HepG2 (cell line): ENCODE results near the gene PROCR. TPM values are rescaled to one million over a fixed set of nuclear protein-coding genes. Genes with fewer than 3 reads are reported as not detected.
A peak's percentile ranks its signal among the peaks of the same experiment; 100 is the strongest.
"Not testable (repeated sequence)": the region's sequence is repeated elsewhere in the genome, so short reads cannot be mapped to it uniquely, and the experiment has no call there.

ENCODE experiments used
- ATAC-seq: fragments of 200-7000 bp; cut with Tn5 transposase; 3 replicates; pipeline ENCODE4 v1.9.1; 2020; ENCODE audit warnings: mild to moderate bottlenecking, moderate library complexity
- BruUV-seq: library from RNA; stranded (reverse); fragments of 400-500 nt; replicated peaks from 2 replicates; lab custom pipeline; 2021; lab: Mats Ljungman, UMichigan
- CTCF ChIA-PET: fragments of 300-600 bp; formaldehyde crosslinking; extraction: SDS; loops from one replicate; lab custom pipeline; 2021; ENCODE audit warnings: low total read pairs, inconsistent platforms, low intra/inter-chr PET ratio; lab: Yijun Ruan, JAX
- POLR2A ChIA-PET: fragments of 350-600 bp; sonication (Branson Sonifier 250); formaldehyde crosslinking; loops from one replicate; lab custom pipeline; 2020; ENCODE audit warnings: antibody characterized with exemption, inconsistent platforms; lab: Yijun Ruan, JAX
- DNase-seq: peaks from one replicate; pipeline ENCODE4 v3.0.0-alpha.2; 2015; ENCODE audit warnings: low spot score
- FAIRE-seq: peaks from 3 replicates; lab custom pipeline; 2011; peaks lifted over from hg19 to GRCh38; lab: Jason Lieb, UNC
- H2AFZ ChIP-seq: one replicate; pipeline ENCODE4 v1.6.1; 2011; ENCODE audit warnings: low read length, inconsistent platforms
- H3K27ac ChIP-seq: fragments of 300-600 bp; 3 replicates; pipeline ENCODE4 v1.8.0; 2011; ENCODE audit warnings: mixed run types, mild to moderate bottlenecking, mixed read lengths, low read length, inconsistent platforms; ENCODE audit not compliant: insufficient read depth; ENCODE audit errors: extremely low read length
- H3K27me3 ChIP-seq, 2 experiments: fragments of 200-600 bp in 1 of 2; 2 replicates in 1 of 2; 3 replicates in 1 of 2; pipeline versions ENCODE4 v1.6.0 to v1.8.0; 2011; ENCODE audit warnings: low read length in 2 of 2, mild to moderate bottlenecking in 2 of 2, moderate library complexity in 2 of 2, inconsistent platforms in 1 of 2; ENCODE audit not compliant: insufficient read depth in 2 of 2, control insufficient read depth in 1 of 2
- H3K36me3 ChIP-seq, 2 experiments: fragments of 200-600 bp in 1 of 2; replicated peaks in 1 of 2; 2 replicates in 1 of 2; 3 replicates in 1 of 2; pipeline versions ENCODE4 v1.5.1 to v1.8.0; 2011; ENCODE audit warnings: low read length in 2 of 2, inconsistent platforms in 1 of 2; ENCODE audit not compliant: insufficient read depth in 2 of 2, control insufficient read depth in 1 of 2
- H3K4me1 ChIP-seq: 2 replicates; pipeline ENCODE4 v1.5.1; 2012; ENCODE audit warnings: low read length, inconsistent platforms; ENCODE audit not compliant: insufficient read depth
- H3K4me2 ChIP-seq: 2 replicates; pipeline ENCODE4 v1.6.0; 2011; ENCODE audit warnings: low read depth, low read length, inconsistent platforms
- H3K4me3 ChIP-seq, 3 experiments: fragments of 200-600 bp in 1 of 3; sonication (generic), shearing (Covaris generic) in 1 of 3; replicated peaks in 1 of 3; 2 replicates each; pipeline ENCODE4 v1.5.1; 2011 to 2016; ENCODE audit warnings: low read length in 3 of 3, inconsistent platforms in 2 of 3, low read depth in 2 of 3, mild to moderate bottlenecking in 2 of 3, control low read depth in 1 of 3, mixed read lengths in 1 of 3; ENCODE audit not compliant: insufficient read depth in 1 of 3
- H3K79me2 ChIP-seq: one replicate; pipeline ENCODE4 v1.6.1; 2011; ENCODE audit warnings: low read length, inconsistent platforms; ENCODE audit not compliant: insufficient read depth
- H3K9ac ChIP-seq: 2 replicates; pipeline ENCODE4 v1.6.0; 2011; ENCODE audit warnings: mild to moderate bottlenecking, low read depth, low read length, inconsistent platforms; ENCODE audit not compliant: insufficient read depth
- H3K9me3 ChIP-seq: 2 replicates; pipeline ENCODE4 v1.5.1; 2012; ENCODE audit warnings: mild to moderate bottlenecking, low read length
- H4K20me1 ChIP-seq: 2 replicates; pipeline ENCODE4 v1.6.0; 2011; ENCODE audit warnings: inconsistent platforms, mild to moderate bottlenecking, low read length, moderate library complexity; ENCODE audit not compliant: insufficient read depth
- CBX1 ChIP-seq: IDR thresholded peaks from one replicate; pipeline ENCODE4 v1.6.1; 2016; ENCODE audit warnings: antibody characterized with exemption, low read depth
- CHD4 ChIP-seq: fragments of 200-600 bp; sonication (generic); IDR thresholded peaks from 2 replicates; pipeline ENCODE4 v1.7.0; 2017; ENCODE audit warnings: mild to moderate bottlenecking, low read length, borderline replicate concordance
- ZBTB20 ChIP-seq: sonication (generic); formaldehyde crosslinking; IDR thresholded peaks from 2 replicates; pipeline ENCODE4 v1.8.1; 2023; ENCODE audit warnings: missing genetic modification reagents, low read depth, mild to moderate bottlenecking, borderline replicate concordance
- ZNF121 ChIP-seq: sonication (generic); formaldehyde crosslinking; IDR thresholded peaks from 2 replicates; pipeline ENCODE4 v1.5.0; 2020; ENCODE audit warnings: mild to moderate bottlenecking, missing genetic modification reagents
- ZNF260 ChIP-seq: sonication (generic); formaldehyde crosslinking; IDR thresholded peaks from 2 replicates; pipeline ENCODE4 v1.4.0; 2020; ENCODE audit warnings: missing genetic modification reagents, low read depth, mild to moderate bottlenecking, borderline replicate concordance
- ZNF629 ChIP-seq: sonication (generic); formaldehyde crosslinking; conservative IDR thresholded peaks from 2 replicates; pipeline ENCODE4 v1.5.0; 2020; ENCODE audit warnings: missing genetic modification reagents
- WGBS: methylation state at CpG from one replicate; pipeline ENCODE4 v1.1.6; 2017; ENCODE audit warnings: low lambda C conversion rate; 5-methylcytosine and 5-hydroxymethylcytosine counted together
- in situ Hi-C: cut with HindIII; loops from 2 replicates; pipeline ENCODE4 v1.10.0; 2017; ENCODE audit warnings: low pct_unique_long_range_greater_than_20kb; ENCODE audit not compliant: extremely low pct_ligation_motif_present
- intact Hi-C: fragments of 100-400 bp; cut with micrococcal nuclease; formaldehyde crosslinking; loops from one replicate; pipeline ENCODE4 v1.10.0; 2022; ENCODE audit not compliant: unreplicated experiment
- polyA plus RNA-seq, 8 experiments: library from polyadenylated mRNA; depleted of rRNA in 3 of 8; stranded (reverse) in 7 of 8; unstranded in 1 of 8; fragments of >200 nt; fragmentation: Illumina TruSeq in 4 of 8; extraction: Trizol in 4 of 8; gene quantifications; 2 replicates each; pipeline versions ENCODE4 v1.2.1 to v1.2.3, GENCODE V29; 2011 to 2016; ENCODE audit warnings: low read depth in 4 of 8, missing spikeins in 1 of 8, mixed read lengths in 1 of 8; ENCODE audit not compliant: insufficient read depth in 1 of 8
- total RNA-seq, 5 experiments: library from RNA; depleted of rRNA; stranded (reverse); fragments of >200 nt; fragmentation: Illumina TruSeq; extraction: Trizol; gene quantifications; 2 replicates each; pipeline ENCODE4 v1.2.3, GENCODE V29; 2016; ENCODE audit warnings: low read depth in 1 of 5

PROCR gene
- total and polyA plus RNA-seq, 2 of the 13 experiments (the other 11 are each of a cell fraction or from before 2014, with no cell fraction given) = 1.4 to 1.7 TPM

DNA sequence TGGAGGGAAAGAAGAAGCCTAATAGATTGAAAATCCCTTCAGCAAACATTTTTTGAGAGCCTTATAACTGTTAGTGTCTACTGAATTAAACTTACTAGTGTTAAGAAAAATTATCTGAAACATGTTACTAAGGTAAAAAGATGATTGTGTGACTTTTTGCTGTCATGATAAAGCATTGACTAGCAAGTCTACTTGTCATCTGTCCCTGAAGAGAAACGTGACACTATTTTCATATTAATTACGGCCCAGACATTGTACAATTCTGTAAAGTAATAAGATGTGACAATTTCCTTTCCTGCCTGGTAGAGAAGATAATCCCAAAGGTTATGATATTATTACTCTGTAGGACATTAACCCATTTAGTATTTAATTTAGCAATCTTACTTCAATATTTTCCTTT lies 15.9 kb upstream of the PROCR start (continued):
- TF ChIP-seq ZNF260 (CRISPR knock-in tag) = no peak
- TF ChIP-seq ZBTB20 (CRISPR knock-in tag) = no peak

DNA sequence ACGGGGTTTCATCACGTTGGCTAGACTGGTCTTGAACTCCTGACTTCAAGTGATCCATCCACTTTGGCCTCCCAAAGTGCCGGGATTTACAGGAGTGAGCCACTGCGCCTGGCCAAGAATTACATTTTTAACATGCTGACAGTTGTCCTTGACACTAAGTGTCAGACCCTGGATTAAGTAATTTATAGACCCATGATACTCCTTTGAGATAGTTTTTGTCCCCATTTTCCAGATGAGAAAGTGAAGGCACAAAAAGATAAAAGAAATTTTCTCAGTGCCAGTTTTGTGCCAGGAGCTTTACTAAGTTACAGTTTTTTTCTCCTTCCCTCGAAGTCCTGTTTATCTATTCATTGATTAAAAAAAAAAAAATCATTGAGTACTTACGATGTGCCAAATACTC lies 14.9 kb upstream of the PROCR start:
- Histone ChIP-seq H2AFZ (no peak overlapping the region), H3K4me2 (no peak overlapping the region), H3K4me1 (peaks cover 23% of the 10 kb centered on the region), H3K27ac (no peak overlapping the region), H3K4me3 (no peak overlapping the region), H3K27me3 (no peaks in the 10 kb centered on the region), H3K36me3 (no peaks in the 10 kb centered on the region), H3K9ac (no peak overlapping the region), H4K20me1 (no peaks in the 10 kb centered on the region), H3K79me2 (no peaks in the 10 kb centered on the region), H3K9me3 (no peaks in the 10 kb centered on the region)
- in situ Hi-C loops (no loop called here), intact Hi-C loops (no loop called here)
- no peak for DNase-seq
- BruUV-seq = no TSS peak
- TF ChIP-seq ZNF629 (CRISPR knock-in tag) (peak; percentile 89), CHD4 (peak; percentile 88; the same call in 1 of the 2 replicates), CBX1 (no peak)
- ChIA-PET CTCF (no interaction called here), POLR2A (interaction anchor here (1.2 to 2.1 kb wide), 2 partner anchors 10 to 18 kb away, joined by 5 to 9 read pairs; partner anchors contain the start of gene EDEM2)
- no peak for ATAC-seq
- WGBS = 79% methylated on average over 6 of the region's 6 CpGs
- FAIRE-seq = no peak

DNA sequence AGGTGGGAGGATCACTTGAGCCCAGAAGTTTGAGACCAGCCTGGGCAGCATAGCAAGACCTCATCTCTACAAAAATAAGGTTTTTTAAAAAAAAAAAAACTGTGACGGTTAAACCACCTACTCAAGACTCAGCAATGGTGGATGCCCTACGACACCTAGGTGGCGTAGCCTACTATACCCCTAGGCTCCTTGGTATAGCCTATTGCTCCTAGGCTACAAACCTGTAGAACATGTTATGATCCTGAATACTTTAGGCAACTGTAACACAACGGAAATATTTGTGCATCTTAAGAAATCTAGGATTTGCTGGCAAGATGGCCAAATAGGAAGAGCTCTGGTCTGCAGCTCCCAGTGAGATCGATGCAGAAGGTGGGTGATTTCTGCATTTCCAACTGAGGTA lies 11.5 kb upstream of the PROCR start:
- H3K4me3 ChIP-seq, H3K4me2 ChIP-seq, H3K36me3 ChIP-seq, in situ Hi-C loops, H3K27ac ChIP-seq, DNase-seq, FAIRE-seq, H2AFZ ChIP-seq, H3K27me3 ChIP-seq, H3K9me3 ChIP-seq, H3K9ac ChIP-seq, CTCF ChIA-PET, ATAC-seq, H4K20me1 ChIP-seq, intact Hi-C loops, H3K79me2 ChIP-seq, BruUV-seq: not testable (repeated sequence)
- peak; percentile 53; the same call in 1 of the 2 replicates for TF ChIP-seq ZNF121 (CRISPR knock-in tag)
- H3K4me1 ChIP-seq = peaks cover 22% of the 10 kb centered on the region
- POLR2A ChIA-PET = interaction anchor here (2.0 to 3.9 kb wide), 3 partner anchors 13 to 68 kb away, joined by 5 to 14 read pairs (median 10); partner anchors contain the start of genes EDEM2 and TRPC4AP
- 81% methylated on average over 5 of the region's 5 CpGs for WGBS
